ENCODE results near the gene ERI3.

ERI3 gene

DNA sequence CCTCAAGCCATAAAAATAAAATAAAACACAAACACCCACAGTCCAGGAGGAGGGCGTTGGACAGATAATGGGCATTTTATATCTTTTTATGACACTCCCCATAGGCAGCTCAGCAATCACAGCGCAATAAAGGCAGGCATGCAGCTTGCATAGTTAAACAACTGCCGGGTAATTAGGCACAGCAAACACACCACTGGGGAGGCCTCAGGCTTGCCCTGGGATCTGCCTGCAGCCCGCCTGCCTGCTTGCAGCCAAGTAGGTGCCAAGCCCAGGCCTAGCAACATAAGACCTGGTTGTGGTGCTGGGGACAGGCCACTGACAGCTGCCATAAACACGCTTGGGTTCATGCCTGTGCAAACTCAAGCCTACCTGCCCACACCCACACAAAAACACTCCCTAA is 87.6 kb downstream of the ERI3 start:
- Histone ChIP-seq H3K9ac (ENCODE audit: low read length) (no peak overlapping the region), H3K4me3 (ENCODE audit: insufficient read depth, low read length, poor library complexity, severe bottlenecking) (no peak overlapping the region), H2AFZ (ENCODE audit: low read depth, low read length, severe bottlenecking) (no peak overlapping the region), H3K27me3 (ENCODE audit: low read length) (no peaks in the 10 kb centered on the region), H3K9me3 (ENCODE audit: insufficient read depth, low read length) (no peaks in the 10 kb centered on the region), H4K20me1 (ENCODE audit: low read depth, low read length) (no peaks in the 10 kb centered on the region), H3K36me3 (ENCODE audit: low read length) (no peaks in the 10 kb centered on the region), H3K4me2 (ENCODE audit: low read depth, low read length, poor library complexity, severe bottlenecking) (no peak overlapping the region), H3F3A (ENCODE audit: insufficient read depth) (no peaks in the 10 kb centered on the region), H3K27ac (ENCODE audit: low read depth, low read length) (no peak overlapping the region), H3K9me2 (replicated peaks; ENCODE audit: insufficient read depth, low read length) (no peaks in the 10 kb centered on the region), H3K79me2 (ENCODE audit: insufficient read depth, low read length) (no peaks in the 10 kb centered on the region)
- TF ChIP-seq CTCF (IDR thresholded peaks at IDR 0.05; ENCODE audit: insufficient read depth, low read length, poor library complexity, severe bottlenecking): no peak
- no peak for TF ChIP-seq EZH2phosphoT487 (conservative IDR thresholded peaks at IDR 0.05; ENCODE audit: low read length)

GRCh38 chr1:44266400-44267344 is 88.4 kb downstream of the ERI3 start:
- Histone ChIP-seq H4K20me1 (ENCODE audit: low read depth, low read length) (no peaks in the 10 kb centered on the region), H3K27me3 (ENCODE audit: low read length) (no peaks in the 10 kb centered on the region), H3K9me3 (ENCODE audit: insufficient read depth, low read length) (no peaks in the 10 kb centered on the region), H3K4me2 (ENCODE audit: low read depth, low read length, poor library complexity, severe bottlenecking) (no peak overlapping the region), H3K9ac (ENCODE audit: low read length) (no peak overlapping the region), H3K27ac (ENCODE audit: low read depth, low read length) (no peak overlapping the region), H3K79me2 (ENCODE audit: insufficient read depth, low read length) (no peaks in the 10 kb centered on the region), H3F3A (ENCODE audit: insufficient read depth) (no peaks in the 10 kb centered on the region), H3K9me2 (replicated peaks; ENCODE audit: insufficient read depth, low read length) (no peaks in the 10 kb centered on the region), H3K4me3 (ENCODE audit: insufficient read depth, low read length, poor library complexity, severe bottlenecking) (no peak overlapping the region), H3K36me3 (ENCODE audit: low read length) (no peaks in the 10 kb centered on the region), H2AFZ (ENCODE audit: low read depth, low read length, severe bottlenecking) (no peak overlapping the region)
- TF ChIP-seq EZH2phosphoT487 (conservative IDR thresholded peaks at IDR 0.05; ENCODE audit: low read length) (no peak), CTCF (IDR thresholded peaks at IDR 0.05; ENCODE audit: insufficient read depth, low read length, poor library complexity, severe bottlenecking) (no peak)

DNA sequence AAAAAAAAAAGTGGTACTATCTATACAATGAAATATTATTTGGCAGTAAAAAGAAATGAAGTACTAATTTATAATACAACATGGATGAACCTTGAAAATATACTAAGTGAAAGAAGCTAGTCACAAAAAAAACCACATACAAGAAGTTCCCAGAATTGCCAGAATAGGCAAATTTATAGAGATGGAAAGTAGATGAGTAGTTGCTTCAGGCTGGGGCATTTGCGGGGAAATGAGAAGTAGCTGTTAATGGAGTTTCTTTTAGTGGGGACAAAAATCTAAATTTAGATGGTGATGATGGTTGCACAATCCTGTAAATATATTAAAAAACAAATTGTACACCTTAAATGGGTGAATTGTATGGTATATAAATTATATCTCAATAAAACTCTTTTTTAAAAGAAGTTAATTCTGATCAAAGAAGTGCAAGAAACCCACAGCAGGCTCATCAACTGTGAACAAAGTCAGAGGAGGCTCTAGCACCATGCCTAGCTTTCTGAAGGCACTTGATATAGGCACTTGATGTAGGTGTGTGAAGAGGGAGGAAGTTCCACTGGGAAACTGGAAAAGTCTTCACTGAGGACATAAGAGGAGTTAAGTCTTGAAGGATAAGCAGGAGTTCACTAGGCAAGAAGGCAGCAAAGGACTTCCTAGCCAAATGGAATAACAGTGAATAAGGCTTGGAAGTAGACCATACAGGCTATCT is 89.2 kb downstream of the ERI3 start:
- Histone ChIP-seq H3K9ac (ENCODE audit: low read length) (no peak overlapping the region), H3K9me2 (replicated peaks; ENCODE audit: insufficient read depth, low read length) (no peaks in the 10 kb centered on the region), H3K27me3 (ENCODE audit: low read length) (no peaks in the 10 kb centered on the region), H2AFZ (ENCODE audit: low read depth, low read length, severe bottlenecking) (no peak overlapping the region), H3K9me3 (ENCODE audit: insufficient read depth, low read length) (no peaks in the 10 kb centered on the region), H4K20me1 (ENCODE audit: low read depth, low read length) (no peaks in the 10 kb centered on the region), H3K79me2 (ENCODE audit: insufficient read depth, low read length) (no peaks in the 10 kb centered on the region), H3K27ac (ENCODE audit: low read depth, low read length) (no peak overlapping the region), H3K4me2 (ENCODE audit: low read depth, low read length, poor library complexity, severe bottlenecking) (no peak overlapping the region), H3K4me3 (ENCODE audit: insufficient read depth, low read length, poor library complexity, severe bottlenecking) (no peak overlapping the region), H3K36me3 (ENCODE audit: low read length) (no peaks in the 10 kb centered on the region), H3F3A (ENCODE audit: insufficient read depth) (no peaks in the 10 kb centered on the region)
- TF ChIP-seq CTCF (IDR thresholded peaks at IDR 0.05; ENCODE audit: insufficient read depth, low read length, poor library complexity, severe bottlenecking) (no peak), EZH2phosphoT487 (conservative IDR thresholded peaks at IDR 0.05; ENCODE audit: low read length) (no peak)

Measured in SU-DHL-6 (cell line).